Measurements from ENCODE around the gene TMEM62. TPM values are rescaled to one million over a fixed set of nuclear protein-coding genes. Genes with fewer than 3 reads are reported as not detected.
"Not testable (repeated sequence)": the region's sequence is repeated elsewhere in the genome, so short reads cannot be mapped to it uniquely, and the experiment has no call there.

The TMEM62 gene
- total RNA-seq, 1 donor from 2014 or later: 23.6 TPM

DNA sequence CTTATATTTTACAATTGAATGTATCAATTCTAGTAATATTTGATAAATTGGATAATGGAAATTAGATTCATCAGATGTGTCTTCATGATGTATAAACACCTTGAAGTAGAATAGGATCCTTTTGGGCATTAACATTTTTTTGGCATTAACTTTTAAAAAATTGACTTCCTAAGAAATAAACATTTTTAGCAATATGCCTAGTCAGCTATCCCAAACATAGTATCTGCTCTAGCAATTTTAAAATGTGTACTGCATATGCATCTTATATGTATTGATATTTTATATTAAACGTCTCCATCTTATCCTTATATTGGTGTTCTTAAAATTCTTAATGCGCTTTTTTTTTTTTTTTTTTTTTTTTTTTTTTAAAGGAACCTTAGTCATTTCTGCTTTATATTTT, 60.3 kb downstream of the TMEM62 start:
- Histone ChIP-seq H3K36me3 (ENCODE audit: control insufficient read depth, insufficient read depth, low read length) (no peaks in the 10 kb centered on the region), H3K4me3 (ENCODE audit: low read depth, low read length) (no peak overlapping the region), H3K27me3 (ENCODE audit: control insufficient read depth, insufficient read depth, low read length) (no peaks in the 10 kb centered on the region)
- no peak for DNase-seq (ENCODE audit: low read depth)
- TF ChIP-seq, protein P1, sequence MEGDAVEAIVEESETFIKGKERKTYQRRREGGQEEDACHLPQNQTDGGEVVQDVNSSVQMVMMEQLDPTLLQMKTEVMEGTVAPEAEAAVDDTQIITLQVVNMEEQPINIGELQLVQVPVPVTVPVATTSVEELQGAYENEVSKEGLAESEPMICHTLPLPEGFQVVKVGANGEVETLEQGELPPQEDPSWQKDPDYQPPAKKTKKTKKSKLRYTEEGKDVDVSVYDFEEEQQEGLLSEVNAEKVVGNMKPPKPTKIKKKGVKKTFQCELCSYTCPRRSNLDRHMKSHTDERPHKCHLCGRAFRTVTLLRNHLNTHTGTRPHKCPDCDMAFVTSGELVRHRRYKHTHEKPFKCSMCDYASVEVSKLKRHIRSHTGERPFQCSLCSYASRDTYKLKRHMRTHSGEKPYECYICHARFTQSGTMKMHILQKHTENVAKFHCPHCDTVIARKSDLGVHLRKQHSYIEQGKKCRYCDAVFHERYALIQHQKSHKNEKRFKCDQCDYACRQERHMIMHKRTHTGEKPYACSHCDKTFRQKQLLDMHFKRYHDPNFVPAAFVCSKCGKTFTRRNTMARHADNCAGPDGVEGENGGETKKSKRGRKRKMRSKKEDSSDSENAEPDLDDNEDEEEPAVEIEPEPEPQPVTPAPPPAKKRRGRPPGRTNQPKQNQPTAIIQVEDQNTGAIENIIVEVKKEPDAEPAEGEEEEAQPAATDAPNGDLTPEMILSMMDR (IDR thresholded peaks at IDR 0.05; ENCODE audit: insufficient read depth, low read length, poor library complexity, severe bottlenecking): no peak

DNA sequence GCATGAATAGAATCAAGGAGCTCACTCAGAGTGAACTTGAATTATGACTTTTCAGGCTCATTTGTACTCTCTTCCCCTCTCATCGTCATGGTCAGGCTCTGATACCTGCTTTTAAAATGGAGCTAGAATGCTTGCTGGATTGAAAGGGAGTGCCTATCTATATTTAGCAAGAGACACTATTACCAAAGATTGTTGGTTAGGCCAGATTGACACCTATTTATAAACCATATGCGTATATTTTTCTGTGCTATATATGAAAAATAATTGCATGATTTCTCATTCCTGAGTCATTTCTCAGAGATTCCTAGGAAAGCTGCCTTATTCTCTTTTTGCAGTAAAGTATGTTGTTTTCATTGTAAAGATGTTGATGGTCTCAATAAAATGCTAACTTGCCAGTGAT, 61.4 kb downstream of the TMEM62 start:
- Histone ChIP-seq H3K36me3 (ENCODE audit: control insufficient read depth, insufficient read depth, low read length) (no peaks in the 10 kb centered on the region), H3K4me3 (ENCODE audit: low read depth, low read length) (no peak overlapping the region), H3K27me3 (ENCODE audit: control insufficient read depth, insufficient read depth, low read length) (no peaks in the 10 kb centered on the region)
- DNase-seq (ENCODE audit: low read depth): no peak
- TF ChIP-seq, protein P1 (IDR thresholded peaks at IDR 0.05; ENCODE audit: insufficient read depth, low read length, poor library complexity, severe bottlenecking): no peak

DNA sequence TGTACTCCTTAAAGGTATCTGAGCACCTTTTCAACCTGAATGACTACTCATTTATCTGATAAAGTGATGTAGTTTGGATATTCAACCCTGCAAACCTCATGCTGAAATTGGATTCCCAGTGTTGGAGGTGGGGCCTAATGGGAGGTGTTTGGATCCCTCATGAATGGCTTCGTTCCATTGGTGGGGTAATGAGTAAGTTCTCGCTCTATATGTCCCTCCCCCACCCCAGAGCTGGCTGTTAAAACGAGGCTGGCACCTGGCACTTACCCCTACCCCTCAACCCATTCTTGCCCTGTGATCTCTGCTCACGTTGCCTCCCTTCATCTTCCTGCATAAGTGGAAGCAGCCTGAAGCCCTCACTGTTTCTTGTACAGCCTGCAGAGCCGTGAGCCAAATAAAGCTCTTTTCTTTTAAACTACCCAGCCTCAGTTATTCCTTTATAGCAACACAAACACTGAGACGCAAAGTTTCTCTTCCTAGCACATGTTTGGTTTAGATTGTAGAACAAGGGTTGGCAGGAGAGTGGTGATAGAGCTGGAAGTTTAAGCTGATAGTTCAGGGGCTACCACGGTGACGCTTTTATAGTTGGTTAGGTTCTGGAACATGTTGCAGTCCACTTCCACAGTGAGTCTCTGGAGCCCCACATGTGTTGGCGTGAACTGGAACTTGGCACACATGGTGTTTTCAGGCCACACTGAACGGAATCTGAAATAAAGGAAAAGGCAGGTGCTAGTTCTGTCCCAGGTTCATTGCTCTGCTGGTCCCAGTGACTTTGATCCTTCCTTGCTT, 63.6 kb downstream of the TMEM62 start:
- H3K36me3 ChIP-seq (ENCODE audit: control insufficient read depth, insufficient read depth, low read length): no peaks in the 10 kb centered on the region
- no peak for DNase-seq (ENCODE audit: low read depth)
- TF ChIP-seq, protein P1 (IDR thresholded peaks at IDR 0.05; ENCODE audit: insufficient read depth, low read length, poor library complexity, severe bottlenecking): no peak
- H3K4me3 ChIP-seq (ENCODE audit: low read depth, low read length): no peak overlapping the region
- no peaks in the 10 kb centered on the region for H3K27me3 ChIP-seq (ENCODE audit: control insufficient read depth, insufficient read depth, low read length)

DNA sequence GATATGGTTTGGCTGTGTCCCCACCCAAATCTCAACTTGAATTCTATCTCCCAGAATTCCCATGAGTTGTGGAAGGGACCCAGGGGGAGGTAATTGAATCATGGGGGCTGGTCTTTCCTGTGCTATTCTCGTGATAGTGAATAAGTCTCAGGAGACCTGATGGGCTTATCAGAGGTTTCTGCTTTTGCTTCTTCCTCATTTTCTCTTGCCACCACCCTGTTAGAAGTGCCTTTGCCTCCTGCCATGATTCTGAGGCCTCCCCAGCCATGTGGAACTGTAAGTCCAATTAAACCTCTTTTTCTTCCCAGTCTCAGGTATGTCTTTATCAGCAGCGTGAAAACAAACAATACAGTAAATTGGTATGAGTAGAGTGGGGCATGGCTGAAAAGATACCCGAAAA, 64.4 kb downstream of the TMEM62 start:
- not testable (repeated sequence) for DNase-seq (ENCODE audit: low read depth); H3K27me3 ChIP-seq (ENCODE audit: control insufficient read depth, insufficient read depth, low read length); H3K4me3 ChIP-seq (ENCODE audit: low read depth, low read length); H3K36me3 ChIP-seq (ENCODE audit: control insufficient read depth, insufficient read depth, low read length)

DNA sequence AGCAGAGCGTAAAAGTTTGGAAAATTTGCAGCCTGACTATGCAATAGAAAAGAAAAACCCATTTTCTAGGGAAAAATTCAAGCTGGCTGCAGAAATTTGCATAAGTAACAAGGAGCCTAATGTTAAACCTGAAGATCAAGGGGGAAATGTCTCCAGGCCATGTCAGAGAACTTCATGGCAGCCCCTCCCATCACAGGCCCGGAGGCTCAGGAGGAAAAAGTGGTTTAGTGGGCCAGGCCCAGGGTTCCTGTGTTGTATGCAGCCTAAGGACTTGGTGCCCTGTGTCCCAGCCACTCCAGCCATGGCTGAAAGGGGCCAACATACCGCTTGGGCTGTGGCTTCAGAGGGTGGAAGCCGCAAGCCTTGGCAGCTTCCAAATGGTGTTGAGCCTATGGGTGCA, 65.2 kb downstream of the TMEM62 start:
- H3K36me3 ChIP-seq (ENCODE audit: control insufficient read depth, insufficient read depth, low read length); H3K27me3 ChIP-seq (ENCODE audit: control insufficient read depth, insufficient read depth, low read length); H3K4me3 ChIP-seq (ENCODE audit: low read depth, low read length); DNase-seq (ENCODE audit: low read depth): not testable (repeated sequence)

GRCh38 chr15:43198992-43199391, 65.6 kb downstream of the TMEM62 start:
- Histone ChIP-seq H3K4me3 (ENCODE audit: low read depth, low read length) (no peak overlapping the region), H3K27me3 (ENCODE audit: control insufficient read depth, insufficient read depth, low read length) (no peaks in the 10 kb centered on the region), H3K36me3 (ENCODE audit: control insufficient read depth, insufficient read depth, low read length) (no peaks in the 10 kb centered on the region)
- TF ChIP-seq, protein P1 (IDR thresholded peaks at IDR 0.05; ENCODE audit: insufficient read depth, low read length, poor library complexity, severe bottlenecking): no peak
- DNase-seq (ENCODE audit: low read depth): no peak

- Histone ChIP-seq H3K27me3 (ENCODE audit: control insufficient read depth, insufficient read depth, low read length) (no peaks in the 10 kb centered on the region), H3K36me3 (ENCODE audit: control insufficient read depth, insufficient read depth, low read length) (no peaks in the 10 kb centered on the region), H3K4me3 (ENCODE audit: low read depth, low read length) (no peak overlapping the region)
- TF ChIP-seq, protein P1 (IDR thresholded peaks at IDR 0.05; ENCODE audit: insufficient read depth, low read length, poor library complexity, severe bottlenecking): no peak
- no peak for DNase-seq (ENCODE audit: low read depth)
Measured at GRCh38 chr15:43199945-43200488, 66.6 kb downstream of the TMEM62 start.

Data from kidney epithelial cell (primary cell).